Loucy (cell line): Measurements from ENCODE around the gene HOGA1.
A peak's percentile ranks its signal among the peaks of the same experiment; 100 is the strongest.

Experiments used
- H2AFZ ChIP-seq: fragments of 200-600 bp; sonication (generic); 2 replicates; pipeline ENCODE4 v1.6.0; 2016; ENCODE audit warnings: antibody characterized with exemption, mild to moderate bottlenecking, low read length, moderate library complexity
- H3F3A ChIP-seq: fragments of 200-600 bp; 2 replicates; pipeline ENCODE4 v1.6.0; 2016; ENCODE audit warnings: antibody characterized with exemption, low read depth, mild to moderate bottlenecking
- H3K27me3 ChIP-seq: fragments of 200-600 bp; sonication (generic); 2 replicates; pipeline ENCODE4 v1.6.1; 2014; ENCODE audit warnings: low read length, mild to moderate bottlenecking; ENCODE audit not compliant: insufficient read depth, poor library complexity, severe bottlenecking
- H3K36me3 ChIP-seq: fragments of 200-600 bp; sonication (generic); 2 replicates; pipeline ENCODE4 v1.6.1; 2016; ENCODE audit warnings: low read length; ENCODE audit not compliant: insufficient read depth
- H3K4me1 ChIP-seq: fragments of 200-600 bp; sonication (generic); 2 replicates; pipeline ENCODE4 v1.5.1; 2014; ENCODE audit warnings: low read length, mild to moderate bottlenecking; ENCODE audit not compliant: insufficient read depth, poor library complexity, severe bottlenecking
- H3K4me2 ChIP-seq: fragments of 200-600 bp; sonication (generic); 2 replicates; pipeline ENCODE4 v1.6.0; 2014; ENCODE audit warnings: antibody characterized with exemption, low read length, low read depth, mild to moderate bottlenecking; ENCODE audit not compliant: poor library complexity, severe bottlenecking
- H3K4me3 ChIP-seq: fragments of 200-600 bp; sonication (generic); 2 replicates; pipeline ENCODE4 v1.5.1; 2014; ENCODE audit warnings: low read length, mild to moderate bottlenecking, mixed read lengths; ENCODE audit not compliant: poor library complexity, severe bottlenecking
- H3K79me2 ChIP-seq: fragments of 200-600 bp; sonication (generic); 2 replicates; pipeline ENCODE4 v1.6.1; 2014; ENCODE audit warnings: low read length; ENCODE audit not compliant: insufficient read depth
- H3K9ac ChIP-seq: fragments of 200-600 bp; sonication (generic); 2 replicates; pipeline ENCODE4 v1.6.0; 2014; ENCODE audit warnings: mild to moderate bottlenecking, low read depth, low read length, moderate library complexity; ENCODE audit not compliant: poor library complexity, severe bottlenecking
- H3K9me2 ChIP-seq: fragments of 200-600 bp; sonication (generic); replicated peaks from 2 replicates; pipeline ENCODE4 v1.6.1; 2016; ENCODE audit warnings: low read depth, low read length, mixed read lengths
- H3K9me3 ChIP-seq: fragments of 200-600 bp; sonication (generic); 2 replicates; pipeline ENCODE4 v1.6.1; 2014; ENCODE audit warnings: mild to moderate bottlenecking, antibody characterized with exemption, low read length, low read depth; ENCODE audit not compliant: insufficient read depth
- H4K20me1 ChIP-seq: fragments of 200-600 bp; sonication (generic); 2 replicates; pipeline ENCODE4 v1.6.0; 2014; ENCODE audit warnings: antibody characterized with exemption, low read length, mild to moderate bottlenecking; ENCODE audit not compliant: insufficient read depth, poor library complexity, severe bottlenecking
- EZH2phosphoT487 ChIP-seq: fragments of 200-600 bp; IDR thresholded peaks from 2 replicates; pipeline ENCODE4 v1.6.1; 2018; ENCODE audit warnings: antibody characterized with exemption, mild to moderate bottlenecking, moderate library complexity, borderline replicate concordance
- TF ChIP-seq, protein P1 (sequence below): fragments of 200-600 bp; sonication (generic); conservative IDR thresholded peaks from 2 replicates; pipeline ENCODE4 v1.5.1; 2014; ENCODE audit warnings: mild to moderate bottlenecking, antibody characterized with exemption, low read length

The HOGA1 gene

DNA sequence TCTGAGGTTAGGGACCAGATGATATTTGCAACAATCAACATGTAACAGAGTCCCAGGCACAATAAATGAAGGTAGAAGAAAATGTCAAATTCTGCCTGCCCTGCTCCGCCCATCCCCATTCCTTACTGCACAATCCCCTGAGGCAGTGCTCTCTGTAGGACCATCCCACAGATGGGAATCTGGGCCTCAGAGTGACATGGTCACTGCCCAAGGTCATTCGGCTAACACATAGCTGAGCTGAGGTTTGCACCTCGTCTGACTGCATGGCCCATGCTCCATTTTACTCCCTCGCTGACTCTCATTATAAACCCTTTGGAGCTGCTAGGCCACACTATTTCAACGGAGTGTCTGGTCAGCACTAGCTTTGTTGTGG, 1.2 kb downstream of the HOGA1 start:
- no peak overlapping the region for H2AFZ ChIP-seq
- no peaks in the 10 kb centered on the region for H3K27me3 ChIP-seq
- no peaks in the 10 kb centered on the region for H3F3A ChIP-seq
- H3K9me2 ChIP-seq, result no peaks in the 10 kb centered on the region
- no peaks in the 10 kb centered on the region for H3K9me3 ChIP-seq
- no peak overlapping the region for H3K4me2 ChIP-seq
- peaks cover under 1% of the 10 kb centered on the region for H3K4me1 ChIP-seq
- no peaks in the 10 kb centered on the region for H3K36me3 ChIP-seq
- H4K20me1 ChIP-seq, result no peaks in the 10 kb centered on the region
- H3K9ac ChIP-seq, result no peak overlapping the region
- H3K4me3 ChIP-seq, result no peak overlapping the region
- no peaks in the 10 kb centered on the region for H3K79me2 ChIP-seq
- no peak for TF ChIP-seq EZH2phosphoT487
- TF ChIP-seq, protein P1, sequence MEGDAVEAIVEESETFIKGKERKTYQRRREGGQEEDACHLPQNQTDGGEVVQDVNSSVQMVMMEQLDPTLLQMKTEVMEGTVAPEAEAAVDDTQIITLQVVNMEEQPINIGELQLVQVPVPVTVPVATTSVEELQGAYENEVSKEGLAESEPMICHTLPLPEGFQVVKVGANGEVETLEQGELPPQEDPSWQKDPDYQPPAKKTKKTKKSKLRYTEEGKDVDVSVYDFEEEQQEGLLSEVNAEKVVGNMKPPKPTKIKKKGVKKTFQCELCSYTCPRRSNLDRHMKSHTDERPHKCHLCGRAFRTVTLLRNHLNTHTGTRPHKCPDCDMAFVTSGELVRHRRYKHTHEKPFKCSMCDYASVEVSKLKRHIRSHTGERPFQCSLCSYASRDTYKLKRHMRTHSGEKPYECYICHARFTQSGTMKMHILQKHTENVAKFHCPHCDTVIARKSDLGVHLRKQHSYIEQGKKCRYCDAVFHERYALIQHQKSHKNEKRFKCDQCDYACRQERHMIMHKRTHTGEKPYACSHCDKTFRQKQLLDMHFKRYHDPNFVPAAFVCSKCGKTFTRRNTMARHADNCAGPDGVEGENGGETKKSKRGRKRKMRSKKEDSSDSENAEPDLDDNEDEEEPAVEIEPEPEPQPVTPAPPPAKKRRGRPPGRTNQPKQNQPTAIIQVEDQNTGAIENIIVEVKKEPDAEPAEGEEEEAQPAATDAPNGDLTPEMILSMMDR, result no peak

DNA sequence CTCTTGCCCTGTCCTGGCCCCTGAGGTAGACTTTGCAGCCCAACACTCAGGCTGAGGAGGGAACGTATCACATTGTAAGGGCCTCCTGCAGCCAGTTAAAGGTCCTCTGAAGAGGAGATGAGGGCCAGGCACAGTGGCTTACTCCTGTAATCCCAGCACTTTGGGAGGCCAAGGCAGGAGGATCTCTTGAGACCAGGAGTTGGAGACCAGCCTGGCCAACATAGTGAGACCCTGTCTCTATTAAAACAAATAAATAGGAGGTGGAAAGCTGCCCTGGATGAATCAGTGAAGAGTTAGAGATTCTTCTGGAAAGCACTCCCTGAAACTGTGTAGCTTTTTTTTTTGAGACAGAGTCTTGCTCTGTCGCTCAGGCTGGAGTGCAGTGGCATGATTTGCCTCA, 3.0 kb downstream of the HOGA1 start:
- no peak overlapping the region for H3K4me2 ChIP-seq
- H3K4me3 ChIP-seq, result no peak overlapping the region
- no peaks in the 10 kb centered on the region for H3K79me2 ChIP-seq
- no peaks in the 10 kb centered on the region for H3K4me1 ChIP-seq
- TF ChIP-seq, protein P1, result no peak
- TF ChIP-seq EZH2phosphoT487, result no peak
- H4K20me1 ChIP-seq, result no peaks in the 10 kb centered on the region
- H3K27me3 ChIP-seq, result no peaks in the 10 kb centered on the region
- H2AFZ ChIP-seq, result 0 out of 2 replicates have a peak overlapping the region, but pooled peaks have one; percentile 60
- H3K9ac ChIP-seq, result no peak overlapping the region
- H3K36me3 ChIP-seq, result no peaks in the 10 kb centered on the region
- no peaks in the 10 kb centered on the region for H3F3A ChIP-seq
- H3K9me3 ChIP-seq, result no peaks in the 10 kb centered on the region
- H3K9me2 ChIP-seq, result no peaks in the 10 kb centered on the region

DNA sequence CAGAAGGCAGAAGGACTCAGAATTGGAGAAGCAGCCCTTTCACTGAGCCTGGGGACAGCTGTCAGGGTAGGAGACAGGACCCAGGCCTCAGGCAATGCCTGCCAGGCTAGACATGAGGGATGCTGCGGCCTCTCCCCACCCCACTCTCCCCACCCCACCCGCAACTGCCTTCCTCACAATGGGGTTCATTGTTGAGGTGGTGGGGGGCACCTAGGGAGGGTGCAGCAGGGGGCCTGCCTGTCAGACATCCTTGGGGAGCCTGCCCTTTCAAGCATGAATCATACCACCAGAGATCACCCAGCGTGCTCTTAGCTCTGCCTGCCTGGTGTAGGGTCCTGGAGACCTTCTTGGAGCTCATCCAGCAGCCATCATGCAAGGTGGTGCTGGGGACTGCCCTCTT, 5.3 kb downstream of the HOGA1 start, which contains the start of gene C10orf62:
TSS of gene C10orf62 (plus strand) at position 243 of the 400 bp plus-strand sequence. CDS start 177 bp downstream, outside the sequence.
- Histone ChIP-seq H2AFZ (no peak within 1 kb of the TSS), H3K9me2 (no peaks in the 10 kb centered on the region), H3K79me2 (no peaks in the 10 kb centered on the region), H3K36me3 (no peaks in the 10 kb centered on the region), H3K9ac (no peak within 1 kb of the TSS), H3K4me2 (no peak within 1 kb of the TSS), H3K4me1 (no peaks in the 10 kb centered on the region), H3F3A (no peaks in the 10 kb centered on the region), H3K9me3 (no peaks in the 10 kb centered on the region), H3K27me3 (no peaks in the 10 kb centered on the region), H4K20me1 (no peaks in the 10 kb centered on the region), H3K4me3 (no peak within 1 kb of the TSS)
- TF ChIP-seq, protein P1, result no peak
- no peak for TF ChIP-seq EZH2phosphoT487
